Loucy (cell line): ENCODE results near the gene DNMBP.
"Not testable (repeated sequence)": the region's sequence is repeated elsewhere in the genome, so short reads cannot be mapped to it uniquely, and the experiment has no call there.

Experiments used
- H2AFZ ChIP-seq: fragments of 200-600 bp; sonication (generic); 2 replicates; pipeline ENCODE4 v1.6.0; 2016; ENCODE audit warnings: antibody characterized with exemption, mild to moderate bottlenecking, low read length, moderate library complexity
- H3F3A ChIP-seq: fragments of 200-600 bp; 2 replicates; pipeline ENCODE4 v1.6.0; 2016; ENCODE audit warnings: antibody characterized with exemption, low read depth, mild to moderate bottlenecking
- H3K27me3 ChIP-seq: fragments of 200-600 bp; sonication (generic); 2 replicates; pipeline ENCODE4 v1.6.1; 2014; ENCODE audit warnings: low read length, mild to moderate bottlenecking; ENCODE audit not compliant: insufficient read depth, poor library complexity, severe bottlenecking
- H3K36me3 ChIP-seq: fragments of 200-600 bp; sonication (generic); 2 replicates; pipeline ENCODE4 v1.6.1; 2016; ENCODE audit warnings: low read length; ENCODE audit not compliant: insufficient read depth
- H3K4me1 ChIP-seq: fragments of 200-600 bp; sonication (generic); 2 replicates; pipeline ENCODE4 v1.5.1; 2014; ENCODE audit warnings: low read length, mild to moderate bottlenecking; ENCODE audit not compliant: insufficient read depth, poor library complexity, severe bottlenecking
- H3K4me2 ChIP-seq: fragments of 200-600 bp; sonication (generic); 2 replicates; pipeline ENCODE4 v1.6.0; 2014; ENCODE audit warnings: antibody characterized with exemption, low read length, low read depth, mild to moderate bottlenecking; ENCODE audit not compliant: poor library complexity, severe bottlenecking
- H3K4me3 ChIP-seq: fragments of 200-600 bp; sonication (generic); 2 replicates; pipeline ENCODE4 v1.5.1; 2014; ENCODE audit warnings: low read length, mild to moderate bottlenecking, mixed read lengths; ENCODE audit not compliant: poor library complexity, severe bottlenecking
- H3K79me2 ChIP-seq: fragments of 200-600 bp; sonication (generic); 2 replicates; pipeline ENCODE4 v1.6.1; 2014; ENCODE audit warnings: low read length; ENCODE audit not compliant: insufficient read depth
- H3K9ac ChIP-seq: fragments of 200-600 bp; sonication (generic); 2 replicates; pipeline ENCODE4 v1.6.0; 2014; ENCODE audit warnings: mild to moderate bottlenecking, low read depth, low read length, moderate library complexity; ENCODE audit not compliant: poor library complexity, severe bottlenecking
- H3K9me2 ChIP-seq: fragments of 200-600 bp; sonication (generic); replicated peaks from 2 replicates; pipeline ENCODE4 v1.6.1; 2016; ENCODE audit warnings: low read depth, low read length, mixed read lengths
- H3K9me3 ChIP-seq: fragments of 200-600 bp; sonication (generic); 2 replicates; pipeline ENCODE4 v1.6.1; 2014; ENCODE audit warnings: mild to moderate bottlenecking, antibody characterized with exemption, low read length, low read depth; ENCODE audit not compliant: insufficient read depth
- H4K20me1 ChIP-seq: fragments of 200-600 bp; sonication (generic); 2 replicates; pipeline ENCODE4 v1.6.0; 2014; ENCODE audit warnings: antibody characterized with exemption, low read length, mild to moderate bottlenecking; ENCODE audit not compliant: insufficient read depth, poor library complexity, severe bottlenecking
- CTCF ChIP-seq: fragments of 200-600 bp; sonication (generic); conservative IDR thresholded peaks from 2 replicates; pipeline ENCODE4 v1.5.1; 2014; ENCODE audit warnings: mild to moderate bottlenecking, antibody characterized with exemption, low read length
- EZH2phosphoT487 ChIP-seq: fragments of 200-600 bp; IDR thresholded peaks from 2 replicates; pipeline ENCODE4 v1.6.1; 2018; ENCODE audit warnings: antibody characterized with exemption, mild to moderate bottlenecking, moderate library complexity, borderline replicate concordance

The DNMBP gene

GRCh38 chr10:99964791-99965190, 45.0 kb downstream of the DNMBP start:
- no peak for TF ChIP-seq EZH2phosphoT487
- TF ChIP-seq CTCF, result 0 out of 2 replicates have a peak, but pooled peaks have one; percentile 21
- no peak overlapping the region for H3K4me3 ChIP-seq
- no peak overlapping the region for H3K9ac ChIP-seq
- H3K9me2 ChIP-seq, result no peaks in the 10 kb centered on the region
- no peaks in the 10 kb centered on the region for H3F3A ChIP-seq
- H3K4me1 ChIP-seq, result no peaks in the 10 kb centered on the region
- H3K4me2 ChIP-seq, result no peak overlapping the region
- no peaks in the 10 kb centered on the region for H4K20me1 ChIP-seq
- peaks cover 10% of the 10 kb centered on the region; the same call in 1 of the 2 replicates for H3K36me3 ChIP-seq
- H3K27me3 ChIP-seq, result no peaks in the 10 kb centered on the region
- no peaks in the 10 kb centered on the region for H3K79me2 ChIP-seq
- no peak overlapping the region for H2AFZ ChIP-seq
- H3K9me3 ChIP-seq, result no peaks in the 10 kb centered on the region

DNA sequence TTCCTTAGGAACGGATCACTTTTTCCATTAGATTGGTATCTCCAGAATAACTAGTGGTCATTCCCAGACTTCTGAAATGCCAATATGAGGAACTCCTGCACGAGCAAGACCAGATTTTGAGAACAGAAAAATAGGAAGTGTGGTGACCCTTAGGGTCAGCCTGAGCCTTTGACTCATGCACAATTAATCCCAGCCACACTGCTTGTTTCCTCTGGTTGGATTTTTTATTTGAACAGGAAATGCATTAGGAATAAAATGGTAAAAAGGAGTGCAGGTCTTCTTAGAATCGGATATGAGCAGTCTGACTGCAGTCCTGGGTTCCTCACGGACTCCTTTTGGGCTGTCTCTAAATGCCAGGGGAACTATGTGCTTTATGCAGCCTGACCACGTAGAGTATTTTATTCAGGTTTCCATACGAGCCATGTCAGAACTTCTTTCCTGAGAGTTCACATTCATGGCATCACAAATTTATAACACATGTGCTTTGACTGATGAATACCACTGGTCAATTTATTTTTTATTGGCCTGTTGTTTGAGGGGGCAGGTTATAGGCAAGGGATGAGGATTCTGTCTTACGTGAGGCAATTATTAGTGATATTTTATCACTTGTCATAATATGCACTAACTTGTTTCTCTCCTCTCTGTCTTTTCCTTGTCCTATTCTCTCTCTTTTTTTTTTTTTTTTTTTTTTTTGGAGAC, 46.1 kb downstream of the DNMBP start:
- not testable (repeated sequence) for H3K4me2 ChIP-seq

DNA sequence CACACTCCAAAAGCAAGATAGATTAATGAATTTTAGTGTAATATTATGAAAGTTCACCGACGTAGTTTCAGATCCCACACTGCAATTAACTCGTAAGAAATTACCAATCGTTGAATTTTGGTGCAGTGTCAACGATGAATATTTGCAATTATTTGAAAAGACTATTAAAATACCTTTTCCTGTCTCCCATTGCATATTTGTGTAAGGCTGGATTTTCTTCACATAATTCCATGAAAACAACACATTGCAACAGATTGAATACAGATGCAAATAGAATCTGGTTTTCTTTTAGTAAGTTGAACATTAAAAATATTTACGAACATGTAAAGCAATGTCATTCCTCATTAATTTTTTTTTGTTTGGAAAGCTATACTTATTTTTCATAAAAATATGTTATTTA, 50.9 kb downstream of the DNMBP start:
- Histone ChIP-seq H3K4me1 (no peaks in the 10 kb centered on the region), H3K9me2 (no peaks in the 10 kb centered on the region), H3K27me3 (no peaks in the 10 kb centered on the region), H3K9me3 (no peaks in the 10 kb centered on the region), H3F3A (no peaks in the 10 kb centered on the region), H3K36me3 (peaks cover 18% of the 10 kb centered on the region; the same call in 1 of the 2 replicates), H3K4me2 (no peak overlapping the region), H2AFZ (no peak overlapping the region), H3K79me2 (no peaks in the 10 kb centered on the region), H3K4me3 (no peak overlapping the region), H3K9ac (no peak overlapping the region), H4K20me1 (no peaks in the 10 kb centered on the region)
- TF ChIP-seq CTCF (no peak), EZH2phosphoT487 (no peak)

More for the DNA sequence above, 46.1 kb downstream of the DNMBP start:
- not testable (repeated sequence) for H3K4me1 ChIP-seq, H3K27me3 ChIP-seq, H3K9me3 ChIP-seq, H3K4me3 ChIP-seq, H3F3A ChIP-seq, H3K9ac ChIP-seq, H3K79me2 ChIP-seq, H3K36me3 ChIP-seq, H4K20me1 ChIP-seq, H3K9me2 ChIP-seq, H2AFZ ChIP-seq

DNA sequence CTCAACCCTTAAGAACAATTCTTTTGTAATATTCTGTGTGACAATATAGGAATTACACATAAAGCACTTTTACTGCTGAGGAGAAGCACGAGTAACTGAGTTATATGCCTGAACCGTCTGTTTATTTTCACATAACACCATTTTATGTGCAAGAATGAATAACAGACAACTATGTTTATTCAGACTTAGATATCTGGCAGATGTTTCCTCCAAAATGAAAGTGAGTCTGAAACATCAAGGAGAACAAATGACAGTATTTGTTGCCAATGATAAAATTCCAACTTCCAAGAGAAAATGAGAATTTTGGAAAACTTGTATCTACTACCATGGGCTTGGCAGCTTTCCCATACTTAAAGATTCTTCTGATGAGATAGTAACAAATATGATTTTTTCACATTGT, 51.4 kb downstream of the DNMBP start:
- Histone ChIP-seq H3K4me1 (no peaks in the 10 kb centered on the region), H3K36me3 (peaks cover 18% of the 10 kb centered on the region; the same call in 1 of the 2 replicates), H3K79me2 (no peaks in the 10 kb centered on the region), H3K9me2 (no peaks in the 10 kb centered on the region), H3F3A (no peaks in the 10 kb centered on the region), H3K27me3 (no peaks in the 10 kb centered on the region), H4K20me1 (no peaks in the 10 kb centered on the region), H2AFZ (no peak overlapping the region), H3K9ac (no peak overlapping the region), H3K4me2 (no peak overlapping the region), H3K9me3 (no peaks in the 10 kb centered on the region), H3K4me3 (no peak overlapping the region)
- no peak for TF ChIP-seq CTCF
- TF ChIP-seq EZH2phosphoT487, result no peak

- H3K79me2 ChIP-seq, H2AFZ ChIP-seq, H3F3A ChIP-seq, H3K9me2 ChIP-seq, H3K9me3 ChIP-seq, H3K4me3 ChIP-seq, H3K9ac ChIP-seq, H4K20me1 ChIP-seq, H3K27me3 ChIP-seq, H3K4me2 ChIP-seq, H3K4me1 ChIP-seq: not testable (repeated sequence)
- peaks cover 22% of the 10 kb centered on the region; the same call in 1 of the 2 replicates for H3K36me3 ChIP-seq
Observed at GRCh38 chr10:99953510-99953909, 56.2 kb downstream of the DNMBP start.
